IMR-90 (cell line): ENCODE measurements around the gene CDKL4. TPM values are rescaled to one million over a fixed set of nuclear protein-coding genes. Genes with fewer than 3 reads are reported as not detected.

Source experiments
- ATAC-seq: fragments of 200-7000 bp; cut with Tn5 transposase; 2 replicates; pipeline ENCODE4 v1.9.1; 2020; ENCODE audit warnings: low read depth, mild to moderate bottlenecking, moderate library complexity
- BruUV-seq: library from RNA; stranded (reverse); fragments of 400-500 nt; replicated peaks from 2 replicates; lab custom pipeline; 2021; lab: Mats Ljungman, UMichigan
- CTCF ChIA-PET: fragments of 300-600 bp; formaldehyde crosslinking; extraction: SDS; loops from one replicate; lab custom pipeline; 2021; ENCODE audit warnings: antibody characterized with exemption; lab: Yijun Ruan, JAX
- POLR2A ChIA-PET: fragments of 300-600 bp; sonication (Branson Sonifier 250); formaldehyde crosslinking; loops from one replicate; lab custom pipeline; 2022; ENCODE audit warnings: antibody characterized with exemption; ENCODE audit not compliant: unreplicated experiment; lab: Charles Lee
- DNase-seq: peaks from one replicate; pipeline ENCODE4 v3.0.0; 2013
- H2AFZ ChIP-seq: replicated peaks from 2 replicates; pipeline ENCODE3; 2013; ENCODE audit warnings: low read length, mild to moderate bottlenecking; ENCODE audit not compliant: poor library complexity
- H2AK5ac ChIP-seq: 2 replicates; pipeline ENCODE4 v1.6.1; 2013; ENCODE audit warnings: low read depth, low read length, inconsistent platforms
- H2AK9ac ChIP-seq: replicated peaks from 2 replicates; pipeline ENCODE3; 2013; ENCODE audit warnings: mild to moderate bottlenecking, low read depth, low read length, moderate library complexity; ENCODE audit not compliant: poor library complexity
- H2BK120ac ChIP-seq: 2 replicates; pipeline ENCODE4 v1.6.1; 2013; ENCODE audit warnings: low read depth, low read length, inconsistent platforms
- H2BK15ac ChIP-seq: 3 replicates; pipeline ENCODE4 v1.6.1; 2013; ENCODE audit warnings: low read depth, low read length, inconsistent platforms
- H2BK20ac ChIP-seq: 2 replicates; pipeline ENCODE4 v1.6.1; 2013; ENCODE audit warnings: low read depth, mild to moderate bottlenecking, inconsistent platforms, low read length, moderate library complexity
- H2BK5ac ChIP-seq: 2 replicates; pipeline ENCODE4 v1.6.1; 2013; ENCODE audit warnings: mild to moderate bottlenecking, low read depth, low read length, inconsistent platforms; ENCODE audit not compliant: poor library complexity, severe bottlenecking
- H3K14ac ChIP-seq: replicated peaks from 2 replicates; pipeline ENCODE4 v1.6.1; 2013; ENCODE audit warnings: low read depth, low read length, inconsistent platforms
- H3K18ac ChIP-seq: 2 replicates; pipeline ENCODE4 v1.6.1; 2013; ENCODE audit warnings: low read depth, low read length, control low read depth
- H3K23ac ChIP-seq: 2 replicates; pipeline ENCODE4 v1.6.1; 2013; ENCODE audit warnings: low read depth, low read length, inconsistent platforms
- H3K27ac ChIP-seq: 2 replicates; pipeline ENCODE4 v1.5.1; 2013; ENCODE audit warnings: mild to moderate bottlenecking, control low read depth, low read length; ENCODE audit not compliant: insufficient read depth
- H3K27me3 ChIP-seq: 2 replicates; pipeline ENCODE4 v1.6.1; 2013; ENCODE audit warnings: low read length; ENCODE audit not compliant: control insufficient read depth, insufficient read depth
- H3K36me3 ChIP-seq: 2 replicates; pipeline ENCODE4 v1.6.1; 2013; ENCODE audit warnings: low read length, mixed read lengths; ENCODE audit not compliant: control insufficient read depth, insufficient read depth
- H3K4ac ChIP-seq: 2 replicates; pipeline ENCODE4 v1.6.1; 2013; ENCODE audit warnings: low read depth, low read length, inconsistent platforms
- H3K4me1 ChIP-seq: 2 replicates; pipeline ENCODE4 v1.6.1; 2013; ENCODE audit warnings: low read length, mixed read lengths; ENCODE audit not compliant: control insufficient read depth, insufficient read depth
- H3K4me2 ChIP-seq: 2 replicates; pipeline ENCODE4 v1.6.1; 2013; ENCODE audit warnings: low read depth, mild to moderate bottlenecking, control low read depth, low read length, moderate library complexity
- H3K4me3 ChIP-seq: 2 replicates; pipeline ENCODE4 v1.5.1; 2013; ENCODE audit warnings: low read depth, mild to moderate bottlenecking, control low read depth, low read length, moderate library complexity; ENCODE audit not compliant: insufficient read depth
- H3K56ac ChIP-seq: 2 replicates; pipeline ENCODE4 v1.6.1; 2013; ENCODE audit warnings: low read length, inconsistent platforms; ENCODE audit not compliant: insufficient read depth; ENCODE audit errors: extremely low read depth
- H3K79me1 ChIP-seq, 2 experiments: 2 replicates each; pipeline ENCODE4 v1.6.1; 2013; ENCODE audit warnings: low read length in 2 of 2, inconsistent platforms in 1 of 2, low read depth in 1 of 2
- H3K9ac ChIP-seq: 2 replicates; pipeline ENCODE4 v1.6.1; 2013; ENCODE audit warnings: low read depth, low read length, control low read depth
- H3K9me1 ChIP-seq: 2 replicates; pipeline ENCODE4 v1.6.1; 2013; ENCODE audit warnings: low read length, inconsistent platforms; ENCODE audit not compliant: insufficient read depth
- H3K9me3 ChIP-seq: 2 replicates; pipeline ENCODE4 v1.6.1; 2013; ENCODE audit warnings: low read length; ENCODE audit not compliant: control insufficient read depth, insufficient read depth
- H4K20me1 ChIP-seq: 2 replicates; pipeline ENCODE4 v1.6.1; 2013; ENCODE audit warnings: low read length, inconsistent platforms; ENCODE audit not compliant: insufficient read depth
- H4K5ac ChIP-seq: 2 replicates; pipeline ENCODE4 v1.6.1; 2013; ENCODE audit warnings: mild to moderate bottlenecking, low read depth, low read length, control low read depth
- H4K8ac ChIP-seq, 2 experiments: 2 replicates each; pipeline ENCODE4 v1.6.1; 2013; ENCODE audit warnings: low read depth in 2 of 2, low read length in 2 of 2, control low read depth in 1 of 2, inconsistent platforms in 1 of 2
- H4K91ac ChIP-seq: 2 replicates; pipeline ENCODE4 v1.6.1; 2013; ENCODE audit warnings: low read depth, low read length, inconsistent platforms; ENCODE audit not compliant: insufficient read depth
- BHLHE40 ChIP-seq: fragments of 150-350 bp; IDR thresholded peaks from 2 replicates; pipeline ENCODE4 v1.6.1; 2016; ENCODE audit warnings: mild to moderate bottlenecking, low read depth, low read length
- CEBPB ChIP-seq: IDR thresholded peaks from 2 replicates; pipeline ENCODE4 v1.6.1; 2012; ENCODE audit warnings: low read depth, low read length, improper control_type of control experiment
- CHD1 ChIP-seq: IDR thresholded peaks from 2 replicates; pipeline ENCODE4 v1.6.1; 2012; ENCODE audit warnings: low read depth, low read length, improper control_type of control experiment
- CTCF ChIP-seq: conservative IDR thresholded peaks from 2 replicates; pipeline ENCODE4 v1.5.1; 2012; ENCODE audit warnings: mild to moderate bottlenecking, low read depth, low read length, improper control_type of control experiment
- ELK1 ChIP-seq: fragments of 150-350 bp; IDR thresholded peaks from 2 replicates; pipeline ENCODE4 v1.6.1; 2016; ENCODE audit warnings: low read depth, mild to moderate bottlenecking, low read length, moderate library complexity, borderline replicate concordance
- FOS ChIP-seq: fragments of 150-350 bp; IDR thresholded peaks from 2 replicates; pipeline ENCODE4 v1.6.1; 2016; ENCODE audit warnings: low read depth, low read length
- MAFK ChIP-seq: IDR thresholded peaks from 2 replicates; pipeline ENCODE4 v1.6.1; 2012; ENCODE audit warnings: low read depth, low read length, improper control_type of control experiment
- MAZ ChIP-seq: IDR thresholded peaks from 2 replicates; pipeline ENCODE4 v1.6.1; 2012; ENCODE audit warnings: low read depth, mild to moderate bottlenecking, low read length, improper control_type of control experiment, moderate library complexity, borderline replicate concordance
- MXI1 ChIP-seq: IDR thresholded peaks from 2 replicates; pipeline ENCODE4 v1.6.1; 2012; ENCODE audit warnings: low read depth, mild to moderate bottlenecking, low read length, moderate library complexity, borderline replicate concordance
- NFE2L2 ChIP-seq: fragments of 150-350 bp; IDR thresholded peaks from 2 replicates; pipeline ENCODE4 v1.6.1; 2016; ENCODE audit warnings: low read depth, mild to moderate bottlenecking, low read length
- POLR2A ChIP-seq: IDR thresholded peaks from 2 replicates; pipeline ENCODE4 v1.6.1; 2012; ENCODE audit warnings: mild to moderate bottlenecking, low read depth, low read length
- RAD21 ChIP-seq: IDR thresholded peaks from 2 replicates; pipeline ENCODE4 v1.6.1; 2012; ENCODE audit warnings: low read length, improper control_type of control experiment
- RCOR1 ChIP-seq: IDR thresholded peaks from 2 replicates; pipeline ENCODE4 v1.6.1; 2012; ENCODE audit warnings: mild to moderate bottlenecking, low read length, improper control_type of control experiment; ENCODE audit not compliant: insufficient replicate concordance
- RFX5 ChIP-seq: IDR thresholded peaks from 2 replicates; pipeline ENCODE4 v1.8.0; 2012; ENCODE audit warnings: low read depth, mild to moderate bottlenecking, low read length, moderate library complexity
- SMC3 ChIP-seq: fragments of 150-350 bp; IDR thresholded peaks from 2 replicates; pipeline ENCODE4 v1.6.1; 2016; ENCODE audit warnings: low read depth, mild to moderate bottlenecking, antibody characterized with exemption, low read length, moderate library complexity
- USF2 ChIP-seq: fragments of 150-350 bp; IDR thresholded peaks from 2 replicates; pipeline ENCODE4 v1.6.1; 2017; ENCODE audit warnings: mild to moderate bottlenecking, antibody characterized with exemption, low read length, low read depth
- WGBS, 2 experiments: methylation state at CpG; one replicate each; pipeline versions ENCODE4 v1.1.5 to v1.1.7; 2013; ENCODE audit warnings: missing lambda C conversion rate in 2 of 2; ENCODE audit not compliant: insufficient read length in 1 of 2; ENCODE audit errors: extremely low coverage in 2 of 2; 5-methylcytosine and 5-hydroxymethylcytosine counted together
- dilution Hi-C: fragments of 300-500 bp; cut with HindIII; formaldehyde crosslinking; loops from one replicate; pipeline ENCODE4 v1.14.3; 2018; ENCODE audit warnings: low sequenced_read_pairs; ENCODE audit not compliant: unreplicated experiment
- in situ Hi-C: fragments of 300-500 bp; cut with MboI; formaldehyde crosslinking; loops from 3 replicates; pipeline ENCODE4 v1.14.3; 2019; ENCODE audit warnings: low sequenced_read_pairs, inconsistent platforms, mixed read lengths
- intact Hi-C: fragments of 100-400 bp; cut with micrococcal nuclease; formaldehyde crosslinking; loops from 2 replicates; pipeline ENCODE4 v1.10.0; 2022
- polyA plus RNA-seq, 3 experiments: library from polyadenylated mRNA; depleted of rRNA; stranded (reverse); fragments of >200 nt; gene quantifications; 2 replicates each; pipeline ENCODE4 v1.2.3, GENCODE V29; 2012; ENCODE audit warnings: low replicate concordance in 1 of 3
- total RNA-seq: library from RNA; depleted of rRNA; stranded (reverse); fragments of >200 nt; gene quantifications from 2 replicates; pipeline ENCODE4 v1.2.3, GENCODE V29; 2012

CDKL4 gene
- total and polyA plus RNA-seq, 2 of the 4 experiments (the other 2 are of a cell fraction) = not detected

- ChIA-PET POLR2A (no interaction called here), CTCF (no interaction called here)
- H2AK5ac ChIP-seq = no peak overlapping the region
- H2AFZ ChIP-seq = no peak overlapping the region
- H3K9me1 ChIP-seq = no peaks in the 10 kb centered on the region
- no peak overlapping the region for H2AK9ac ChIP-seq
- H3K9me3 ChIP-seq = no peaks in the 10 kb centered on the region
- ATAC-seq (no peak), DNase-seq (no peak)
- H2BK5ac ChIP-seq = no peak overlapping the region
- H4K8ac ChIP-seq = no peak overlapping the region
- no peak overlapping the region for H3K27ac ChIP-seq
- no peak overlapping the region for H4K5ac ChIP-seq
- no peaks in the 10 kb centered on the region; the same call in 1 of the 2 replicates for H3K4me1 ChIP-seq
- H3K36me3 ChIP-seq = no peaks in the 10 kb centered on the region
- H3K27me3 ChIP-seq = 0 out of 2 replicates have a peak, but pooled peaks cover 3% of the 10 kb centered on the region
- intact Hi-C loops = no loop called here
- H3K4ac ChIP-seq = no peak overlapping the region
- dilution Hi-C loops = no loop called here
- no peak overlapping the region for H3K56ac ChIP-seq
- no peaks in the 10 kb centered on the region for H3K79me1 ChIP-seq
- H2BK120ac ChIP-seq = no peak overlapping the region
- H4K91ac ChIP-seq = no peak overlapping the region
- no peaks in the 10 kb centered on the region for H4K20me1 ChIP-seq
- no CpG with 5 or more reads among the region's 3 CpGs for WGBS, 2 experiments
- H3K18ac ChIP-seq = no peak overlapping the region
- BruUV-seq = no TSS peak
- H3K4me2 ChIP-seq = no peak overlapping the region
- H2BK20ac ChIP-seq = no peak overlapping the region
- H3K9ac ChIP-seq = no peak overlapping the region
- H2BK15ac ChIP-seq = no peak overlapping the region
- in situ Hi-C loops = no loop called here
- H3K4me3 ChIP-seq = no peak overlapping the region
- no peak overlapping the region for H3K23ac ChIP-seq
- TF ChIP-seq ELK1 (no peak), CEBPB (no peak), MAZ (no peak), RCOR1 (no peak), FOS (no peak), MXI1 (no peak), MAFK (no peak), BHLHE40 (no peak), RFX5 (no peak), NFE2L2 (no peak), CTCF (no peak), RAD21 (no peak), SMC3 (no peak), POLR2A (no peak), CHD1 (no peak), USF2 (no peak)
- no peak overlapping the region for H3K14ac ChIP-seq
These were observed 97.8 kb downstream of the CDKL4 start for GRCh38 chr2:39145906-39146421.
